AG04450 (cell line): ENCODE measurements around the gene ACOXL. TPM values are rescaled to one million over a fixed set of nuclear protein-coding genes. Genes with fewer than 3 reads are reported as not detected.

Source experiments
- CTCF ChIA-PET: fragments of 300-600, 350-600 bp; formaldehyde crosslinking; extraction: SDS; loops from one replicate; lab custom pipeline; 2022; ENCODE audit warnings: antibody characterized with exemption, inconsistent platforms; lab: Charles Lee
- POLR2A ChIA-PET: fragments of 350-600 bp; formaldehyde crosslinking; extraction: SDS; loops from one replicate; lab custom pipeline; 2021; ENCODE audit warnings: antibody characterized with exemption, inconsistent platforms; lab: Yijun Ruan, JAX
- DNase-seq: peaks from one replicate; pipeline ENCODE4 v3.0.0-alpha.2; 2011; ENCODE audit warnings: low read depth, low spot score
- H3K27ac ChIP-seq: one replicate; pipeline ENCODE4 v1.5.1; 2012; ENCODE audit warnings: low read depth, low read length, control low read depth
- H3K27me3 ChIP-seq: one replicate; pipeline ENCODE4 v1.6.0; 2012; ENCODE audit warnings: low read length; ENCODE audit not compliant: control insufficient read depth, insufficient read depth
- H3K4me3 ChIP-seq: 2 replicates; pipeline ENCODE4 v1.5.1; 2011; ENCODE audit warnings: mild to moderate bottlenecking, low read depth, low read length, control low read depth
- H3K9me3 ChIP-seq: 2 replicates; pipeline ENCODE4 v1.5.1; 2012; ENCODE audit warnings: low read length; ENCODE audit not compliant: control insufficient read depth, insufficient read depth
- polyA plus RNA-seq: library from polyadenylated mRNA; depleted of rRNA; stranded (reverse); fragments of >200 nt; gene quantifications from 2 replicates; pipeline ENCODE4 v1.2.3, GENCODE V29; 2011
- TF ChIP-seq, protein P1 (sequence below): IDR thresholded peaks from 2 replicates; pipeline ENCODE4 v1.5.1; 2011; ENCODE audit warnings: low read depth, low read length, control low read depth, inconsistent platforms

ACOXL gene
- polyA plus RNA-seq, 1 experiment: not detected

DNA sequence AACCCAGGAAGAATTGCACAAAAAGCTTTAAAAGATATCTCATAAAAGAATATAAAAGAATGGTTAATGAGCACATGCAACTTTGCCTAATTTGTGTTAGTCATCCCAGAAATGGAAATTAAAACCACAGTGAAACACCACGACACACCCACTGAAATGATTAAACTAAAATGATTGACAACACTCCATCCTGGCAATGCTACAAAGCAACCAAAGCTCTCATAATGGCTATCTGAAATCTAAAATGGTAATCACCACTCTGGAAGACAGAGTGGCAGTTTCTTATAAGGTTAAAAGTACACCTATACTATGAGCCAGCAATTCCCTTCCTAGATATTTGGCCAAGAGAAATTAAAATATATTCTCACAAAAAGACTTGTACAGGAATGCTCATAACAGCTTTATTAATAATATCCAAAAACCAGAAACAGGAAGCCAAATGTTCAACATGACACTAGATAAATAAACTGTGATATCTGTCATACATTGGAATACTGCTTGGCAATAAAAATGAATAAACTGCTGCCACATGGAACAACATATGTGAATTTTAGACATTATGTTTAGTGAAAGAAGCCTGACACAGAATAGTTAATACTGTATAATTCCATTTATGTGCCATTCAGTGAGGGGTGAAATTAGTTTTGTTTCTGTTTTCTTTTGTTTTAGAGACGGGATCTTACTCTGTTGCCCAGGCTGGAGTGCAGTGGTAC, 283.1 kb downstream of the ACOXL start:
- ChIA-PET POLR2A (no interaction called here), CTCF (interaction anchor here (0.6 kb wide), 1 partner anchor 8 kb away, joined by 5 read pairs; no protein-coding TSS in a partner anchor)
- H3K27me3 ChIP-seq: peaks cover 6% of the 10 kb centered on the region
- TF ChIP-seq, protein P1, sequence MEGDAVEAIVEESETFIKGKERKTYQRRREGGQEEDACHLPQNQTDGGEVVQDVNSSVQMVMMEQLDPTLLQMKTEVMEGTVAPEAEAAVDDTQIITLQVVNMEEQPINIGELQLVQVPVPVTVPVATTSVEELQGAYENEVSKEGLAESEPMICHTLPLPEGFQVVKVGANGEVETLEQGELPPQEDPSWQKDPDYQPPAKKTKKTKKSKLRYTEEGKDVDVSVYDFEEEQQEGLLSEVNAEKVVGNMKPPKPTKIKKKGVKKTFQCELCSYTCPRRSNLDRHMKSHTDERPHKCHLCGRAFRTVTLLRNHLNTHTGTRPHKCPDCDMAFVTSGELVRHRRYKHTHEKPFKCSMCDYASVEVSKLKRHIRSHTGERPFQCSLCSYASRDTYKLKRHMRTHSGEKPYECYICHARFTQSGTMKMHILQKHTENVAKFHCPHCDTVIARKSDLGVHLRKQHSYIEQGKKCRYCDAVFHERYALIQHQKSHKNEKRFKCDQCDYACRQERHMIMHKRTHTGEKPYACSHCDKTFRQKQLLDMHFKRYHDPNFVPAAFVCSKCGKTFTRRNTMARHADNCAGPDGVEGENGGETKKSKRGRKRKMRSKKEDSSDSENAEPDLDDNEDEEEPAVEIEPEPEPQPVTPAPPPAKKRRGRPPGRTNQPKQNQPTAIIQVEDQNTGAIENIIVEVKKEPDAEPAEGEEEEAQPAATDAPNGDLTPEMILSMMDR: no peak
- no peak overlapping the region for H3K4me3 ChIP-seq
- H3K27ac ChIP-seq: no peak overlapping the region
- H3K9me3 ChIP-seq: no peaks in the 10 kb centered on the region
- DNase-seq: no peak

- Histone ChIP-seq H3K4me3 (no peak overlapping the region), H3K27me3 (peaks cover 9% of the 10 kb centered on the region), H3K9me3 (no peaks in the 10 kb centered on the region), H3K27ac (no peak overlapping the region)
- TF ChIP-seq, protein P1: no peak
- no peak for DNase-seq
- POLR2A ChIA-PET: no interaction called here
- CTCF ChIA-PET: no interaction called here
Measured at GRCh38 chr2:111017034-111017622, 284.8 kb downstream of the ACOXL start.

DNA sequence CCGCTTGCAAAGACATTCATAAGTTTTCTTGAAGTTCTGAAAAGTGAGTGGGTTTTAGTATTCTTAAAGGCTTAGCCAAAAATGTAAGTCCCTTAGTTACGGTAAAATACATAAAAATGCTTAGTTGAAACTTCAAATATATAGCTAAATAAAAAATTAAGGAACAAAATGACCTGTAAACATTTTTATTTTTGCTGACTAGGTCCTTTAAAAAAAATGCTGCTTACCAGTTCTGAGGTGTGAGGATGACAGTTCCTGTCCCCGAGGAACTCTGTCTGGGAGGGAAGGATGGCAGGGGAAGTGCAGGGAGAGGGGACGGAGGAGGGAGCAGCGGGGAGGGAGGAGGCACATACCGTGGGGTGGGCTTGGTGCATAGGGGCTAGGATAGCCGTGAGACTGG, 285.5 kb downstream of the ACOXL start:
- CTCF ChIA-PET: no interaction called here
- TF ChIP-seq, protein P1: no peak
- POLR2A ChIA-PET: no interaction called here

DNA sequence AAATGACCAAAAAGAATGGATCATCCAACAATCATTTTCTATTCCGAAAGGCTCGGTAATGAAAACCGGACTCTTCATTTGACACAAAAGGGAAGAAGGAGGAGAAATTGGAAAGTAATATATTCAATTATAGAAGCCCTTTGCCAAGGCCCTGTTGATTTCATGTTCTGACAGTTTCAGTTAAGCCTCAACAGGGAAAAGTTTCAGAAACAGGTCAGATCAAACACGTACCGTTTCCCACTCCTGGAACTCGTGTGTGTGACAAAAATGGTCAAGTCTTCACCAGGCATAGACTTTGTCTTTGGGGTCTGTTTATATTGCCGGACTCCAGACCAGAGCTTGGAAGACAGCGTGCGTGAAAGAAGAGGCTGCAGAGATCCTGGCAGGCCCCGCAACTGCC, 287.0 kb downstream of the ACOXL start:
- Histone ChIP-seq H3K9me3 (no peaks in the 10 kb centered on the region), H3K4me3 (no peak overlapping the region), H3K27me3 (peaks cover 22% of the 10 kb centered on the region), H3K27ac (no peak overlapping the region)
- ChIA-PET POLR2A (no interaction called here), CTCF (no interaction called here)
- DNase-seq: no peak
- TF ChIP-seq, protein P1: no peak

More for the DNA sequence above, 285.5 kb downstream of the ACOXL start:
- Histone ChIP-seq H3K9me3 (no peaks in the 10 kb centered on the region), H3K27me3 (peaks cover 12% of the 10 kb centered on the region), H3K4me3 (no peak overlapping the region), H3K27ac (no peak overlapping the region)
- DNase-seq: no peak

- POLR2A ChIA-PET: no interaction called here
- CTCF ChIA-PET: no interaction called here
- no peak for DNase-seq
- TF ChIP-seq, protein P1: no peak
- H3K27ac ChIP-seq: no peak overlapping the region
- H3K4me3 ChIP-seq: no peak overlapping the region
- H3K9me3 ChIP-seq: no peaks in the 10 kb centered on the region
- peaks cover 24% of the 10 kb centered on the region for H3K27me3 ChIP-seq
Measured at GRCh38 chr2:111022633-111023032, 290.3 kb downstream of the ACOXL start.
